ENCODE data around the gene CPNE5. TPM values are rescaled to one million over a fixed set of nuclear protein-coding genes. Genes with fewer than 3 reads are reported as not detected.

The CPNE5 gene
- 0.56 TPM in 1 of 2 replicates, not detected in the other for total RNA-seq (ENCODE audit: low replicate concordance)

GRCh38 chr6:36838896-36839748 lies at the start of gene CPNE5:
Gene CPNE5 (minus strand): TSS chr6:36839444. CDS start chr6:36839377, 67 bp downstream.
- Histone ChIP-seq H3K9ac (no peak within 1 kb of the TSS), H3K9me3 (ENCODE audit: low read depth) (no peaks in the 10 kb centered on the region), H2AFZ (replicated peaks) (peak within 1 kb of the TSS; percentile 80), H3K4me3 (peak within 1 kb of the TSS; percentile 64), H3K79me2 (ENCODE audit: low read depth) (no peaks in the 10 kb centered on the region), H3K36me3 (no peaks in the 10 kb centered on the region), H3F3A (ENCODE audit: low read depth) (peaks cover 21% of the 10 kb centered on the region), H3K27me3 (peaks cover 91% of the 10 kb centered on the region), H3K4me1 (peaks cover 16% of the 10 kb centered on the region), H4K20me1 (ENCODE audit: low read depth) (peaks cover 15% of the 10 kb centered on the region), H3K27ac (no peak within 1 kb of the TSS), H3K4me2 (peak within 1 kb of the TSS; percentile 95)
- peak within 1 kb of the TSS; percentile 85 for H3K4me3 Mint-ChIP-seq
- H3K9me3 Mint-ChIP-seq = peaks cover 4% of the 10 kb centered on the region
- TF ChIP-seq EZH2phosphoT487 (IDR thresholded peaks at IDR 0.05) = no peak
- TF ChIP-seq CTCF (IDR thresholded peaks at IDR 0.05) = no peak
- TF ChIP-seq EZH2 (IDR thresholded peaks at IDR 0.05) = peak; percentile 73
- H3K36me3 Mint-ChIP-seq = no peaks in the 10 kb centered on the region
- no peak within 1 kb of the TSS for H3K27ac Mint-ChIP-seq
- peaks cover 21% of the 10 kb centered on the region for H3K4me1 Mint-ChIP-seq
- peaks cover 53% of the 10 kb centered on the region for H3K27me3 Mint-ChIP-seq (ENCODE audit: insufficient read depth, low read depth)
- peak; percentile 74 for DNase-seq (ENCODE audit: low spot score)

GRCh38 chr6:36888115-36888643 lies 48.9 kb upstream of the CPNE5 start:
- Histone ChIP-seq H3K79me2 (ENCODE audit: low read depth) (peaks cover 10% of the 10 kb centered on the region), H3F3A (ENCODE audit: low read depth) (no peaks in the 10 kb centered on the region), H3K4me2 (no peak overlapping the region), H3K4me1 (peaks cover 6% of the 10 kb centered on the region), H3K9me3 (ENCODE audit: low read depth) (no peaks in the 10 kb centered on the region), H3K4me3 (no peak overlapping the region), H3K36me3 (no peaks in the 10 kb centered on the region), H4K20me1 (ENCODE audit: low read depth) (no peaks in the 10 kb centered on the region), H2AFZ (replicated peaks) (no peak overlapping the region), H3K9ac (no peak overlapping the region), H3K27ac (no peak overlapping the region), H3K27me3 (no peaks in the 10 kb centered on the region)
- H3K36me3 Mint-ChIP-seq = no peaks in the 10 kb centered on the region
- H3K4me1 Mint-ChIP-seq = peaks cover 19% of the 10 kb centered on the region
- no peaks in the 10 kb centered on the region for H3K9me3 Mint-ChIP-seq
- no peak for DNase-seq (ENCODE audit: low spot score)
- TF ChIP-seq EZH2 (IDR thresholded peaks at IDR 0.05) (no peak), CTCF (IDR thresholded peaks at IDR 0.05) (no peak), EZH2phosphoT487 (IDR thresholded peaks at IDR 0.05) (no peak)
- no peak overlapping the region for H3K27ac Mint-ChIP-seq
- no peak overlapping the region for H3K4me3 Mint-ChIP-seq
- H3K27me3 Mint-ChIP-seq (ENCODE audit: insufficient read depth, low read depth) = peaks cover 4% of the 10 kb centered on the region

GRCh38 chr6:36886950-36887618 lies 47.8 kb upstream of the CPNE5 start:
- Histone ChIP-seq H3K27ac (no peak overlapping the region), H4K20me1 (ENCODE audit: low read depth) (no peaks in the 10 kb centered on the region), H3K4me3 (peak overlapping the region; percentile 64), H3K4me1 (peaks cover 6% of the 10 kb centered on the region), H3F3A (ENCODE audit: low read depth) (no peaks in the 10 kb centered on the region), H2AFZ (replicated peaks) (no peak overlapping the region), H3K9me3 (ENCODE audit: low read depth) (no peaks in the 10 kb centered on the region), H3K36me3 (no peaks in the 10 kb centered on the region), H3K9ac (no peak overlapping the region), H3K27me3 (no peaks in the 10 kb centered on the region), H3K79me2 (ENCODE audit: low read depth) (peaks cover 10% of the 10 kb centered on the region), H3K4me2 (peak overlapping the region; percentile 83)
- no peak for TF ChIP-seq EZH2 (IDR thresholded peaks at IDR 0.05)
- TF ChIP-seq CTCF (IDR thresholded peaks at IDR 0.05) = no peak
- TF ChIP-seq EZH2phosphoT487 (IDR thresholded peaks at IDR 0.05) = no peak
- Mint-ChIP-seq H3K36me3 (no peaks in the 10 kb centered on the region), H3K9me3 (no peaks in the 10 kb centered on the region), H3K4me3 (peak overlapping the region; percentile 95), H3K4me1 (peaks cover 19% of the 10 kb centered on the region), H3K27ac (peak overlapping the region; percentile 43), H3K27me3 (ENCODE audit: insufficient read depth, low read depth) (peaks cover 4% of the 10 kb centered on the region)
- DNase-seq (ENCODE audit: low spot score) = no peak
